Endometrial microvascular endothelial cells (primary cell): ENCODE data around the gene PRPF6. TPM values are rescaled to one million over a fixed set of nuclear protein-coding genes. Genes with fewer than 3 reads are reported as not detected.

Source experiments
- in situ Hi-C: cut with HindIII; loops from 2 replicates; pipeline ENCODE4 v1.10.0; 2017; ENCODE audit warnings: low sequenced_read_pairs, low pct_unique_long_range_greater_than_20kb; ENCODE audit errors: inconsistent ontology term
- total RNA-seq: library from RNA; depleted of rRNA; stranded (reverse); fragments of >200 nt; gene quantifications from one replicate; pipeline ENCODE4 v1.2.3, GENCODE V29; 2015; ENCODE audit errors: inconsistent ontology term

Gene PRPF6
- total RNA-seq, 1 donor from 2014 or later: 46.9 TPM

DNA sequence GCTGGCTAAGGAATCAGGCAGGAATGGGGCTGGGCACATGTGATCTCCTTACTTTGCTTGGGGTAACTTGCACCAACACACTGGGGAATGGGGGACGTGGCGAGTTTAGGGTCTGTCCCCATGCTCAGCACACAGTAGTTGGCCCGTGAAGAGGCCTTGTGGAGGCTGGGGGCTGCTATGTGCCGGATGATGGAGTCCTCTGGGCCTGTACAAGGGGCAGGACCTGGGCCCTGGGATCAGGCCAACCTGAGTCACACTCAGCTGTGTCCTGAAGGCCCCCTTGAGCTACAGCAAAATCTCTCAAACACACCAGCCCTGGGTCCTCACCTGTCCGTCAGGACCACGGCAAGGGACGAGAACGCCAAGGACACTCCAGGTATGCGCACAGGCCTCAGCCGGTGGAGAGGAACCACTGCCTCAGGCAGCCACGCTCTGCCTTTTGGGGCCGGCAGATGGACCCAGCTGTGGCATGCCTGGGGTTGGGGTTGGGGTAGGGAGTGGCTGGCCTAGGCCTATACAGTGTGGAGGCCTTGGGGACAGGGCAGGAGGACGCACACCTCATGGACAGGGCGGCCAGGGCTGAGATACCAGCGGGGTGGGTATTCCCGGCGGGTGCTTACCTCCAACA lies 35.8 kb upstream of the PRPF6 start:
- in situ Hi-C loops: no loop called here

GRCh38 chr20:63945921-63946920 lies 34.7 kb upstream of the PRPF6 start:
- in situ Hi-C loops: no loop called here

- in situ Hi-C loops: no loop called here
Measured at GRCh38 chr20:63946986-63947637, 33.8 kb upstream of the PRPF6 start.

GRCh38 chr20:63947638-63948456 lies 33.1 kb upstream of the PRPF6 start:
- in situ Hi-C loops: no loop called here

DNA sequence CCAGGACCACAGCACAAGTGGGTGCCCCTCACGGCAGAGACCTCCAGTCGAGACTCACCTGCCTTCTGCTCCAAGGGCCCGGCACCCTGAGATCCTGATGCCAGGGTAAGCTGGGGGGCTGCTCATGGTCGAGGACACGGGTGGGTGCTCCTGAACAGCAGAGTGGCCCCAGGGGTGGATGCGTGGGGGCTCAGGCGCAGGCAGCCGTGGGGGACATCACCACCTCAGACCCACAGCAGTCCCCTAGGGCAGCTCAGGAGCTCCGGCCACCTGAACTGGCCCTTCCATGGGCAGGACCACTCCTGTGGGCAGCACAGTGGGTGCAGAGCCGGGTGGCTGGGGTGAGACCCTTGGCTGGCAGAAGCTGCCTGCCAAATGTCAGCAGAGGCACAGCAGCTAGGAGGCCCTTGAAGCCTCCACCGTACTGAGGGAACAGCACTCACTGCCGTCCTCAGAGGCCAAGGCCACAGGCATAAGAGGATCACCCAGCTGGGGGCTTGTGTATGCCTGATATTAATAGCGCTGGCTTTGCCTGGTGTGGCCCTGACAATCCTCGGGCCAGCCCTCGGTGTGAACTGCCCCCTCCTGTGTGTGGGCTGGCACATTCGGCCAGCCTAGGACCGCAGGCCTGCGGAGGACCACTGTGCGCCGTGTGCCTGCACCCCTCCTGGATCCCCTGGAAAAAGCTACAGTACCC lies 30.1 kb upstream of the PRPF6 start:
- in situ Hi-C loops: no loop called here

GRCh38 chr20:63951398-63952209 lies 29.3 kb upstream of the PRPF6 start:
- in situ Hi-C loops: no loop called here

DNA sequence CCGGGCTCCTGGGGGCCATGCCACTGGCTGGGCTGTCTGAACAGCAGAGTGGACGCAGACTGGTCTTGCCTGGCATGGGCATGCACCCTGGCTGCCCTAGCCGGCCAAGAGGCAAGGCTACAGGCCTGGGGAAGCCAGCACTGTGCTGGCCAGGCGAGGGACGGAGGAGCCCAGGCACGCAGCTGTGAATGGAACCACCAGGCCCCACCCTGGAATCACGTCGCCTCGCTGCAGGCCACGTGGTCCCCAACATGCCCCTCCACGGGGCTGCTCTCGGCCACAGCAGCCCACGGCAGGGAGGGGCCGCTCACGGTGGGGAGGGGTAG lies 28.8 kb upstream of the PRPF6 start:
- in situ Hi-C loops: no loop called here

GRCh38 chr20:63952769-63953168 lies 28.2 kb upstream of the PRPF6 start:
- in situ Hi-C loops: no loop called here

DNA sequence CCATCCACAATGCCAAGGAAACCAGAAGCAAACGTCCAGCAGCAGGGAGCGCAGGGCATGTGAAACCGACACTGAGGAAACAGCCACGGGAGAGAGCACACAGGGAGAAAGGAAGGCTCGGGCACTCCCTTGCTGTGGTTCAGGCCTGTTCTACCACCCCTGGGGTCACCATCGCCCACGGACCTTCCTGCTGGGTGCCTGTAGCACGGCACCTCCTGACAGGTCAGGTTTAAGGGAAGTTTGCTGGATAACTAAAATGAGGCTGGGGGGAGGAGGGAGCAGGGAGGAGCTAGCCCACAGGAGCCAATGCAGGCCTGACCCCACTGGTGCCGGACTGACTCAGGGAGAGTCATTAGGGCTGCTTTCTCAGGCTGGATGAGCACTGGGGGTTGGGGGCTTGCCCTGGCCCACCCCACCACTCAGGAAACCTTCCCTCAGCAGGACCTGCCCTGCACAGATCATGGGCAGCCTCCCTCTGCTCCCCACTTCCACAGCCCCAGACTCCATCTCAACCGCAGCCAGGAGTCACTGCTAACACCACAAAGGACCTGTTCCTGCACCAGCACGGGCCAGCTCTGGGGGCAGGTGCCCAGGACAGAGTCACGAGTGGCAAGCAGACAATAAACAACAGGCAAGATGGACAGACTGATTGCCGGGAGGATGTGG lies 27.0 kb upstream of the PRPF6 start:
- in situ Hi-C loops: no loop called here

DNA sequence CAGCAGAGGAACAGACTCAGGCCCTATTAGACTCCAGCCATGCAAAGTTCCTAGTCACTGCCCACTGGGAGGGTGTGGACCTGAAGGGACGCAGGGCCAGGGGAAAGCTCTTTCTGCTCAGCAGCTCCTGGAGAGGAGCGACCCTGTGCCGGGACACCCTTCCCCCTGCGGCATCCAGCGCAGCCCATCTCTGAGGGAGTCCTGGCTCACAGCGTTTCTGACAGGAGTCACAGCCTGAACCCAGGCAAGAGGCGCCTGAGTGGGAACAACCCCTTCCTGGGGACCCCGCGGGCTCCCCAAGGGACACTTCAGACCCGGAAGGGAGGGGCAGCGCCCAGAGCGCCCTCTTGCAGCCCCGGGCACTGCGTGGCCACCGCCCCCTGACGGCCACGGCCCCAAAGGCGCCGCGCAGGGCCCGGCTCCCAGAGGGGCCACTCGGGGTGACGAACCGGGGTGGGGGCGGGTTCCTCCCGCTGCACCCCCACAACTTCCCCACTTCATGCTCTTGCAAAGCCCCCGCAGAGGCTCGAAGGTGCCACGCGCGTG lies 25.6 kb upstream of the PRPF6 start:
- in situ Hi-C loops: no loop called here

- in situ Hi-C loops: no loop called here
Measured at GRCh38 chr20:63955827-63956663, 24.9 kb upstream of the PRPF6 start, which contains the start of gene UCKL1. Gene UCKL1 (minus strand): TSS chr20:63956416. CDS start chr20:63956372, 44 bp downstream.

DNA sequence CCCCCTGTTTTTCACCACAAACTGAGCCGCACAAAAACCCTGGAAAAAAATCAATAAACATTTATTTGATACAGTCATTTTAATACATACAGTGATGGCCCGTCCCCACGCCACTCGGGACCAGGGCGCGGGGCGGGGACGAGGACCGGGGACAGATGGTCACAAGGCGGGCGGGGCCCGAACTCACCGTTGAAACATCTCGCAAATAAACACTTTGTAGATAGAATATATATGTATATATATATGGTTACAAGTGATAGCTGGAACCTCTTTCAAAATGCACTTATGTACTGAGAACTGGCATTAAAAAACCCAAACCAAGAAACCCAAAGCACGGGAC lies 24.3 kb upstream of the PRPF6 start:
- in situ Hi-C loops: no loop called here

- in situ Hi-C loops: no loop called here
Measured at GRCh38 chr20:63957004-63957689, 23.8 kb upstream of the PRPF6 start.

DNA sequence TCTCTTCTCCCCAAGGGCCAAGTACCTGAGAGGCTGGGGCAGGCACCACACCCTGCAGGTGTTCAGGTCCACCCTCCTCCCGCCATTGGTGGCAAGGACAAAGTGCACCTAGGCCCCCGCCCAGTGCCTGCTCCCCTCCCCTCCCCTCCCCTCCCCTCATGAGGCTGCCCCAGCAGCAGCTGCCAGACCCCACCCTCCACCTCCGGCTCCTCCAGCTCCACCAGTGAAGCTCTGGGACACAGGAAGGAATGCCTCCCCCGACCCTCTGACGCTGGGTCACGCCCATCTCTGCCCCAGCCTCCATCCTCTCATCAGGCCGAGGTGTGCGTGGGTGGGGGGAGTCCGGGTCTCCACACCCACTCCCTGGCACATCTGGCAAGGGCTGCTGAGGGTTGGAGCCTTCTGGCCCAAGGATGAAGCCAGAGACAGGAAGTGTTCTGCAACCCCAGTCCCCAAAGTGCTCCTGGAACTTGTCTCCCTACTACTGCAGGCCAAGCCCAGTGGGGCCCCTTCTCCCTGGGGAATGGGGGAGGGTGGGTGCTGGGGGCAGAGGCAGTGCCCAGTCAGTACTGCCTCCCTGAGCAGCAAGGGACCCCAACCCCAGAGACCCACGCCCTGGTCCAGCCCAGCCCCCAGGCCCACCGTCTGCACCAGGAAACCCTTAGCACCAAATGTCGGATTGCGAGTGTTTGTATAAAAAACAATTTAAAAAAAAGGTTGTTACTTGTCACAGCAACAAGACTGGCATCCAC lies 23.1 kb upstream of the PRPF6 start:
- in situ Hi-C loops: no loop called here

GRCh38 chr20:63958471-63958870 lies 22.5 kb upstream of the PRPF6 start:
- in situ Hi-C loops: no loop called here
